GM19238 (cell line): ENCODE data around the gene TGM4.
A peak's percentile ranks its signal among the peaks of the same experiment; 100 is the strongest.

Experiments used
- DNase-seq: peaks from one replicate; pipeline ENCODE4 v3.0.0; 2011; ENCODE audit warnings: low spot score; ENCODE audit not compliant: insufficient read length

TGM4 gene

DNA sequence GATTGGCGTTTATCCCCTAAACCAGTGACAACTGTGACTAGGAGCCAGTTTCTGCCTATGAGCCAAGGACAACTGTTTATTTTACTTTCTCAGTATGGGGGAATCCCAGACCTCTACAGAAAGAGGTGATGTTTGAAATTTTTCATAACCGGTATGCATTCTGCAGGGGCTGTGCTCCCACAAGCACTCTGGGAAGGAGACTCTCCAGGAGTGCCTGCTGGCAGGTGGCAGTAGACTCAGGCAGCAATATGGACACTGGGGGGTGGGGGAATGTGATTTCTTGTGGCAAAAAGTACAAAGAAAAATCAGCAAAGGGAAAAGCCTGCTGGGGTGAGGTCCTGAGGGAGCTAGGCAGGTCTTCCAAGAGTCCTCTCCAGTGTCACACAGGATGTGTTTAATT is 5.9 kb downstream of the TGM4 start:
- no peak for DNase-seq

- DNase-seq = no peak
These were observed 9.0 kb downstream of the TGM4 start for GRCh38 chr3:44883213-44883955.

DNA sequence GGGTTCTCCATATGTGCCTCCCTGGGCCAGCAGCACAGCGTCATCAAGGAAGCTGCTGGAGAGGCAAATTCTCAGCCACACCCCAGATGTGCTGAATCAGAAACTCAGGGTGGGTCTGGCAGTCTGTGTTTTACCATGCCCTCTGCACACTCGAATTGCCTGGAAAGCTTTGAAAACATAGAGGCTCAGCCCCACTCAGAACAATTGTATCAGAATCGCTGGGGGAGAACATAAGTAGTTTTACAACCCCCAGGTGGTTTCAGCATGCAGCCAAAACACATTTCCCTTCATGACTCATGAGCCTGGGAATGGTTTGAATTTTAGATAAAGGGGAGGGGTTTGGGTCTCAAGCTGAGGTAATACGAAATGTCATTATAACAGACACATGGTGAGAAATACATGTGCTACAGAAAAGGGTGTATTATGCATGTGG is 9.6 kb downstream of the TGM4 start:
- DNase-seq = no peak

GRCh38 chr3:44885618-44886017 is 11.2 kb downstream of the TGM4 start:
- no peak for DNase-seq

DNA sequence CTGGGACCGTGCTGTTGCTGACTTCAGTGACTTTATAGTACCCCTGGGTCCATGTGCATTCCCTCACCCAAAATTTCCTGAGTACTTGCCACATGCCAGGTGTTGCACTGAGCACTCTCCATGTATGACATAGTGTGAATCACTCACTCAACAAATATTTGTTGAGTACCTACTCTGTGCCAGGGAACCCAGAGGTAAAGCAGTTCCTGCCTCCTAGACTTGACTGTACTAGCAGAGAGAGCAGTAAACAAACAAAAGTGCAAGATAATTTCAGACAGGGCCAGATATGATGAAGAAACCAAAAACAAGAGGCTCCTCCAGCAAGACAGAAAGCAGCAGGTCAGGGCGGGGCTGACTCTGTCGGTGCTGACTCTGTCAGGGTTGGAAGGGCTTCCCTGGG is 12.2 kb downstream of the TGM4 start:
- DNase-seq = no peak

DNA sequence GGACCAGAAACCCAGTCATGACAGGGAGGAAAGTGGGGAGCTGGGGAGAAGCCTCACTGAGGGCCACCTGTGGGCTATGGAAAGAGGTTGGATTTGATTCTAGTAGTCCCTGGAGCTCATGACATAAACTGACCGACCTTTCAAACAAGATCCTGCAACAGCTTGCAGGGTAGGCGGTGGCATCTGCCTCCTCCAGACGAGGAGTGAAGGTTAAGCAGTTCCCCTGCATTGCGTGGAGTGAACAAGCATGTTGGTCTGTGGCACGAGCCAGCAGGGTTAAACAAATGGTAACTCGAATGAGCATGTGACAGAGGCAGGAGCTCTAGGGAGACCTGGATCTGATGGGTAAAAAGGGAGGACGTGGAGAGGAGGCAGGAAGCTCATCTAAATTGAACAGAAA is 12.7 kb downstream of the TGM4 start:
- no peak for DNase-seq

DNA sequence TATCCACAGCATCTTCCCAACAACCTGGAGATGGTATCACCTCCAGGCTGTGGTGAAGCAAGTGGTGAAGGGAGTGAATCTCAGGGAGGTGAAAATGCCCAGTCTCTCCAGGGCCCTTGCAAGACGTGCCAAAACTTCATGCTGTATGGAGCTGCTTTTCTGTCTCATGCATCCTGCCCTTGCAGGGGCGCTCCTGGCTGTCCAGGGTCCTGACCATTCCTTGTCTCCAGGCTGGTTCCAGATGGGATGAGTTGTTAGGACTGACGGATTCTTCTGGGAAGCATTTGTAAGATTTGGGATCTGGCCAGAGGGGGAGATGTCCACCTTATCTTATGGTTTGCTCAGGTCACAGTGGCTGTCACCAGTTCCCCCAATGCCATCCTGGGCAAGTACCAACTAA is 15.8 kb downstream of the TGM4 start:
- no peak for DNase-seq

DNA sequence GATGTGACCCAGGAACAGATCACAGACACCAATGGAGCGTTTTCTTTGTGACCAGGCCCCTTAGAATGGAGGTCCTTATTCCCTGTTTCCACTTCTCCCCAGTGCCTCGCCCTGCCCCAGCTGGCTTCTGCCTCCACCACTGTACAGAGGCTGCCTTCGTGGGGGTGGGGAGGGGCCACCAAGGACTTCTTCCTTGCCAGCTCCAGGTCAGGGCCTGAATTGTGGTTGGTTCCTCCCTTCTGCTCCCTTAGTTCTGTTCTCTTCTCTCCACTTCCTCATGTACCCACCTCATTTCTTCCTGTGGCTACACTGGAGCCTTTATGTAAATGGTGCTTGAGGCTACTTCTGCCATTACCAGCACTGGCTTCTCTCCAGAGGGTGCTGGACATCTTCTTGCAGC is 16.4 kb downstream of the TGM4 start:
- DNase-seq = no peak

- no peak for DNase-seq
These were observed 18.3 kb downstream of the TGM4 start for GRCh38 chr3:44892689-44893088.

DNA sequence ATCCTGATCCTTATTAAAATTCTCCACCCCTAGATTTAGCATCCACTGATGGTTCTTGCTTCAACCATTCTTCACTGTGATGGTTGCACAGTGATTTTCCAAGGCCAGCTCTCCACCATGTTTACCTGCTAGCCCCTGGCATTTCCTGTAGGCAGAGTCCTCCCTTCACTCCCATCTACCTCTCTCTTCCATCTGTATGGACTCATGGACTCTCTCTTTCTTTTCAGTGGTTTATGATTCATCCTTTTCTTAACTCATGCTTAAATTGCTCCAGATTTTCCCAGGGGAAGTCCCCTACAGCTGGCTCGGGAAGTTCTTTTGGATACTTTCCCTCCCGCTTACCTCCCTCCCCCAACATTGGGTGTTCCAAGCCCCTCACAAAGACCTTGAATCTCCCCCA is 18.7 kb downstream of the TGM4 start:
- no peak for DNase-seq

DNA sequence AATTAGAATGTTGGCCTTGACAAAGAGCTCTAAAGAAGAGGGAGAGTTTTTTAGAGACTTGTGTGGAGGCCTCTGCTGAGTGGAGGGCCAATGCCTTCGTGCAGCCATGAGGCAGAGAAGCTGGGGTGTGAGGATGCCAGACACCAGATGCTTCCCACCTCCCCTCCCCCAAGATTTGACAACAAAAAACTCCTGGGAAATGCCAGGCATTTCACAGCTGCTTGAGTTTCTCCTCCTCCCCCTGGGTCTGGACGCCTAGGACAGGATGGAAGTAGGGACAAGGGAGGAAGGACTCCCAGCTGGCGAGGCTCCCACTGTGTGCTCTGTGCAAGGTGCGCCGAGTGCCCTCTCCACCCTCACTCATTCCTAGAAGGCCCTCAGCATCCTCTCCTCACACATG is 20.1 kb downstream of the TGM4 start:
- no peak for DNase-seq

- DNase-seq = no peak
These were observed 22.0 kb downstream of the TGM4 start for GRCh38 chr3:44896440-44896839.

- DNase-seq = no peak
These were observed 25.4 kb downstream of the TGM4 start for GRCh38 chr3:44899683-44900367.

GRCh38 chr3:44902628-44903027 is 28.2 kb downstream of the TGM4 start:
- DNase-seq = no peak

DNA sequence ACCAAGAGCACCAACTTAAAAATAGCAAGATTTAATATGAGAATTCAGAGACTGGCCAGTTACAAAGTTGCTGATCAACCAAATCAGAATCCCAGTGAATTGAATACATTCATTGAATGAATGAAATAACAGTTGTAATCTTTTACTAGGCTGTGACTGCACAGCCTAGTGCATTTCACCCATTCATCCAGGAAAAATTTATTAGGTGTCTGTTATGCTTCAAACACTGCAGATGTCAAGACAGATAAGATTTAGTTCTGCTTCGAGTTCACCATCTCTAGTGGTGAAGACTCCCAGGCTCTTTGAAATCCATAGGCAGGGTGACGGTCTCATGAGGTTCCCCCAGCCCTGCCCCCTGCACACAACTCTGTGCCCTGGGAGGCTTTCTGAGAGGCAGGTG is 28.9 kb downstream of the TGM4 start:
- no peak for DNase-seq

- DNase-seq = no peak
These were observed 29.3 kb downstream of the TGM4 start for GRCh38 chr3:44903751-44904150.

DNA sequence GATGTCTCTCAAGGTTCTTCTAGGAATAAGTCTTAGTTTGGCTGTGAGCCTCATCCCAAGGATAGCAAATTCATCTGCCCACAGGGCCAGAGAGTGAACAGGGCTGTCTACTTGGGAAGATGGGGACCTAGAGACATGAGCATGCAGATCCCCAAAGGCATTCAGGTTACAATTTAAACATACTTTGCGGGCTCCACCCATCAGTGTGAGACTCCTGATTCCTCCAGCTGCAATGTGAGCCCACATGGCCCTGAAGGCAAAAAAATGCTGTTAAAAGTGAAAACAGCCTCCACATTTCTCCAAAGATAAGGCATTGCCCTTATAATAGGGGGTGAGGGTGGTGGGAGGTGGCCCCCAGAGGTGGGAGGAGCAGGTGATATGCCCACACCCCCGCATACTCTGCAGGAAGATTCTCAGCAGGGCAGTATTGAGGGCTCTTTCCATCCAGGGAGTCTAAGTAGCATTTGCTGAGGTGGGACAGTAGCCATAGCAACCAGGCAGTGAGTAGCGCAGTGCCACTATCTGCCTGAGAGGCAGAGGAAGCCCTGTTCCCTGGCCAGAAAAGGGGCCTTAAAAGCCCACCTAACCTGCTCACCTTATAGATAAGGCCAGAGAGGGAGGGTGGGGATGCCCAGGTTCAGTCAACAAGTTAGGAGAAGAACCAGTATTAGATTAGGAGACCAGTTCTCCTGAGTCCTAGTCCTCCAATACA is 31.2 kb downstream of the TGM4 start:
- DNase-seq = no peak

GRCh38 chr3:44906997-44907396 is 32.6 kb downstream of the TGM4 start:
- DNase-seq = no peak

DNA sequence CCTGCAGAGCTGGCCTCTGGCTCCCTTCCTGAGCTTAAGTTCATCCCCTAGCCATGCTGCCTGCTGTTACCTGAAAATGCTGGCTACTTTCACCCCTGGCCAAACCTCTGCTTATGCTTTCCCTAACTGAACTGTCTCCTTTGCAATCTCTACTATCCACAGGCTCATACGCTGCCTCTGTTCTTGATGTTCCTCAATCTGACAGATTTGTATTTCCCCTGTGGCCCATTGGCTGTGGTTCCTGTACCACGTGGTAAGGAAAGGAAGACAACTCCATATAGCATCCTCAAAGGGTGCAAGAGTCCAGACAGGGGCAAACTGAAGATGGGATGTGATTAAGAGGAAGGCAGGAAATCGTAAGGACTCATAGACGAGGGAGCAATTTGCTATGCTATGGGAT is 33.2 kb downstream of the TGM4 start:
- DNase-seq = no peak

- no peak for DNase-seq
These were observed 34.7 kb downstream of the TGM4 start for GRCh38 chr3:44909063-44909462.

DNA sequence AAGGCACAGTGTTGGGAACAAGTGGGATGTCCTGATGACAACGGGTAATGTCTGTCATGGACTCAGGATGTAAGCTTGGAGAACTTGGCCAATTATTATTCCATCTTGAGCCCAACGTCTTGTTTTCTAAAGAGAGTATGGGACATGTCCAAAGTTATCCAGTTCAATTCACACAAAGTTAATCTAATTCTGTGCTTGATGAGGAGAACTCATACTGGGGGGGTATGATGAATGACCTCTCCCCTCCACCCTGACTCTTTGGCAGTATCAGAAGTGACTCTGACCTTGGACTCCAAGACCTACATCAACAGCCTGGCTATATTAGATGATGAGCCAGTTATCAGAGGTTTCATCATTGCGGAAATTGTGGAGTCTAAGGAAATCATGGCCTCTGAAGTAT is 36.3 kb downstream of the TGM4 start:
- DNase-seq = no peak

DNA sequence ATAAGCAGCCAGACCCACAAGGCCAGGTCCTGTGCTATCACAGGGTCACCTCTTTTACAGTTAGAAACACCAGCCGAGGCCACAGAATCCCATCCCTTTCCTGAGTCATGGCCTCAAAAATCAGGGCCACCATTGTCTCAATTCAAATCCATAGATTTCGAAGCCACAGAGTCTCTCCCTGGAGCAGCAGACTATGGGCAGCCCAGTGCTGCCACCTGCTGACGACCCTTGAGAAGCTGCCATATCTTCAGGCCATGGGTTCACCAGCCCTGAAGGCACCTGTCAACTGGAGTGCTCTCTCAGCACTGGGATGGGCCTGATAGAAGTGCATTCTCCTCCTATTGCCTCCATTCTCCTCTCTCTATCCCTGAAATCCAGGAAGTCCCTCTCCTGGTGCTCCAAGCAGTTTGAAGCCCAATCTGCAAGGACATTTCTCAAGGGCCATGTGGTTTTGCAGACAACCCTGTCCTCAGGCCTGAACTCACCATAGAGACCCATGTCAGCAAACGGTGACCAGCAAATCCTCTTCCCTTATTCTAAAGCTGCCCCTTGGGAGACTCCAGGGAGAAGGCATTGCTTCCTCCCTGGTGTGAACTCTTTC is 39.6 kb downstream of the TGM4 start:
- peak; percentile 68 for DNase-seq
